B cell (primary cell): ENCODE measurements around the gene APRT. TPM values are rescaled to one million over a fixed set of nuclear protein-coding genes. Genes with fewer than 3 reads are reported as not detected.

ENCODE experiments used
- ATAC-seq: fragments of 200-7000 bp; cut with Tn5 transposase; one replicate; pipeline ENCODE4 v1.10.0; 2021; ENCODE audit warnings: low read depth, mild to moderate bottlenecking, moderate number of reproducible peaks, moderate library complexity
- CTCF ChIA-PET: fragments of 350-600 bp; sonication (Branson Sonifier 250); formaldehyde crosslinking; loops from one replicate; lab custom pipeline; 2021; ENCODE audit warnings: antibody characterized with exemption, inconsistent platforms; lab: Charles Lee
- POLR2A ChIA-PET: fragments of 350-600 bp; sonication (Branson Sonifier 250); formaldehyde crosslinking; loops from one replicate; lab custom pipeline; 2021; ENCODE audit warnings: antibody characterized with exemption; lab: Charles Lee
- DNase-seq: peaks from one replicate; pipeline ENCODE4 v3.0.0; 2013
- H2AFZ ChIP-seq: 2 replicates; pipeline ENCODE4 v1.6.1; 2012; ENCODE audit warnings: mild to moderate bottlenecking, low read depth, low read length; ENCODE audit not compliant: insufficient read depth, poor library complexity, severe bottlenecking
- H3K27ac ChIP-seq, 2 donors: 1 replicate in 1 of 2; 2 replicates in 1 of 2; pipeline ENCODE4 v1.5.1; 2012 to 2013; ENCODE audit warnings: low read length in 2 of 2, mild to moderate bottlenecking in 2 of 2, moderate library complexity in 1 of 2
- H3K27me3 ChIP-seq, 4 experiments: fragments of 200-600 bp in 1 of 4; sonication (generic) in 1 of 4; replicated peaks in 1 of 4; 1 replicate in 2 of 4; 2 replicates in 2 of 4; pipeline versions ENCODE4 v1.6.1 to v1.7.0; 2013 to 2016; ENCODE audit warnings: low read length in 3 of 4, mild to moderate bottlenecking in 2 of 4, mixed read lengths in 1 of 4, moderate library complexity in 1 of 4; ENCODE audit not compliant: insufficient read depth in 4 of 4, control insufficient read depth in 3 of 4; ENCODE audit errors: control extremely low read depth in 1 of 4
- H3K36me3 ChIP-seq, 2 experiments: replicated peaks in 1 of 2; 1 replicate in 1 of 2; 2 replicates in 1 of 2; pipeline versions ENCODE4 v1.6.1 to v1.7.1; 2013; ENCODE audit warnings: low read length in 1 of 2; ENCODE audit not compliant: insufficient read depth in 2 of 2, control insufficient read depth in 1 of 2; ENCODE audit errors: control extremely low read depth in 1 of 2, extremely low read depth in 1 of 2
- H3K4me1 ChIP-seq, 2 donors: fragments of 200-600 bp in 1 of 2; sonication (generic) in 1 of 2; 1 replicate in 1 of 2; 2 replicates in 1 of 2; pipeline versions ENCODE4 v1.5.1 to v1.6.1; 2013 to 2017; ENCODE audit warnings: low read length in 2 of 2; ENCODE audit not compliant: control insufficient read depth in 2 of 2, insufficient read depth in 2 of 2
- H3K4me2 ChIP-seq: replicated peaks from 2 replicates; pipeline ENCODE3; 2012; ENCODE audit warnings: mild to moderate bottlenecking, low read depth, low read length; ENCODE audit not compliant: poor library complexity, severe bottlenecking
- H3K4me3 ChIP-seq, 5 experiments: fragments of 200-600 bp in 1 of 5; sonication (generic) in 1 of 5; 1 replicate in 3 of 5; 2 replicates in 2 of 5; pipeline versions ENCODE4 v1.5.1 to v1.7.0; 2011 to 2016; ENCODE audit warnings: low read length in 4 of 5, mild to moderate bottlenecking in 4 of 5, low read depth in 2 of 5, control low read depth in 1 of 5, moderate library complexity in 1 of 5; ENCODE audit not compliant: insufficient read depth in 1 of 5; ENCODE audit errors: control extremely low read depth in 1 of 5, extremely low read depth in 1 of 5
- H3K79me2 ChIP-seq: fragments of 200-600 bp; sonication (generic); one replicate; pipeline ENCODE4 v1.6.0; 2016; ENCODE audit warnings: low read length; ENCODE audit not compliant: control insufficient read depth, insufficient read depth
- H3K9ac ChIP-seq: fragments of 200-600 bp; sonication (generic); 2 replicates; pipeline ENCODE4 v1.6.1; 2017; ENCODE audit warnings: mild to moderate bottlenecking, low read length, moderate library complexity
- H3K9me3 ChIP-seq, 3 donors: one replicate each; pipeline versions ENCODE4 v1.6.1 to v1.7.1; 2013; ENCODE audit warnings: low read length in 2 of 3; ENCODE audit not compliant: control insufficient read depth in 2 of 3, insufficient read depth in 1 of 3; ENCODE audit errors: control extremely low read depth in 1 of 3
- H4K20me1 ChIP-seq: 2 replicates; pipeline ENCODE4 v1.6.0; 2012; ENCODE audit warnings: mild to moderate bottlenecking, low read length; ENCODE audit not compliant: insufficient read depth, control insufficient read depth, poor library complexity, severe bottlenecking
- H3K27ac Mint-ChIP-seq: one replicate; pipeline ENCODE4 v1.8.0; 2021; ENCODE audit warnings: mixed read lengths
- H3K27me3 Mint-ChIP-seq: one replicate; pipeline ENCODE4 v1.8.0; 2021; ENCODE audit warnings: mixed read lengths
- H3K4me1 Mint-ChIP-seq: one replicate; pipeline ENCODE4 v1.8.0; 2021; ENCODE audit warnings: mixed read lengths
- H3K4me3 Mint-ChIP-seq: one replicate; pipeline ENCODE4 v1.8.0; 2021; ENCODE audit warnings: mixed read lengths
- H3K9me3 Mint-ChIP-seq: one replicate; pipeline ENCODE4 v1.8.0; 2022; ENCODE audit warnings: mixed read lengths; ENCODE audit not compliant: insufficient read depth
- EZH2 ChIP-seq: IDR thresholded peaks from 2 replicates; pipeline ENCODE4 v1.6.1; 2012; ENCODE audit warnings: borderline replicate concordance, low read depth, mild to moderate bottlenecking, moderate library complexity, low read length; ENCODE audit not compliant: insufficient read depth, poor library complexity, severe bottlenecking
- WGBS: methylation state at CpG from one replicate; pipeline ENCODE4 v1.1.5; 2013; ENCODE audit warnings: missing lambda C conversion rate; ENCODE audit not compliant: insufficient coverage; 5-methylcytosine and 5-hydroxymethylcytosine counted together
- intact Hi-C: fragments of 100-400 bp; cut with micrococcal nuclease; formaldehyde crosslinking; loops from one replicate; pipeline ENCODE4 v1.10.0; 2022
- polyA plus RNA-seq: library from polyadenylated mRNA; depleted of rRNA; stranded (reverse); fragments of >200 nt; gene quantifications from 2 replicates; pipeline ENCODE4 v1.2.3, GENCODE V29; 2012
- total RNA-seq, 2 donors: library from RNA; stranded (reverse); fragments of 120-200 nt in 1 of 2; gene quantifications; 1 replicate in 1 of 2; 2 replicates in 1 of 2; pipeline versions ENCODE4 v1.2.3 to v1.2.4, GENCODE V29; 2013 to 2022
- TF ChIP-seq, protein P1 (sequence below): fragments of 200-600 bp; IDR thresholded peaks from one replicate; pipeline ENCODE4 v1.8.0; 2022; ENCODE audit warnings: antibody characterized with exemption, mild to moderate bottlenecking

Gene APRT
- total and polyA plus RNA-seq, 2 donors (not counting 1 experiment from before 2014, with no cell fraction given): 124 to 161 TPM

DNA sequence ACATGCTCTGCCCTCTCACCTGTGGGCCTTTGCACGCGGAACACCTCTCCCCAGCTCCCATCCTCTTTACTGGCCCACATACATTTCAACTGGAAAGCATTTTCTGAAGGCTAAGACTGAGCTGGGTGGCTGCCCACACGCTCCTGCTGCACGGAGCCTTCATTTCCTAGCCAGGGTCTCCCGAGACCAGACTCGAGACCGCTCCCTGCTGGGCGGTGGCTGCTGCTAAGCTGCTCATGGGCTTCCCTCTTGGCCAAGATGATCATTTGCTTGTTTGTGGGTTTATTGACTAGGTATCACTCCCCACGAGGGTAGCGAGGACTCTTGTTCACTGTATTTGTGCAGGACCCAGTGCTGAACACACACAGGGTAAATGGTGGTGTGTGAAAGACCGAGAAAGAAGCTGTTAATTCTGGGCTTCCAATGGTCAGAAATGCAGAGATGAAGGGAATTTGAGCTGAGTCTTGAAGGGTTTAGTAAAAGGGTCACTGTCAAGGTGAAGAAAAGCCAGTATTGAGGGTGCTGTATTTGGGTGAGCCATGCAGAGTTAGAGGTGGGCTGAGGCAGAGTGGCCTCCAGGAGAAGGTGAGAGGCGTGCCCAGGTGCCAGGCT, 46.1 kb upstream of the APRT start:
- H3K4me1 Mint-ChIP-seq: peaks cover 34% of the 10 kb centered on the region
- H3K27ac ChIP-seq: peak overlapping the region in 1 of 2 donors; percentile 80
- no peaks in the 10 kb centered on the region for H3K9me3 ChIP-seq
- DNase-seq (peak; percentile 83), ATAC-seq (peak; percentile 42)
- 16% methylated on average over 12 of the region's 12 CpGs for WGBS
- peaks cover 40% of the 10 kb centered on the region for H4K20me1 ChIP-seq
- no peak for TF ChIP-seq EZH2
- TF ChIP-seq, protein P1, sequence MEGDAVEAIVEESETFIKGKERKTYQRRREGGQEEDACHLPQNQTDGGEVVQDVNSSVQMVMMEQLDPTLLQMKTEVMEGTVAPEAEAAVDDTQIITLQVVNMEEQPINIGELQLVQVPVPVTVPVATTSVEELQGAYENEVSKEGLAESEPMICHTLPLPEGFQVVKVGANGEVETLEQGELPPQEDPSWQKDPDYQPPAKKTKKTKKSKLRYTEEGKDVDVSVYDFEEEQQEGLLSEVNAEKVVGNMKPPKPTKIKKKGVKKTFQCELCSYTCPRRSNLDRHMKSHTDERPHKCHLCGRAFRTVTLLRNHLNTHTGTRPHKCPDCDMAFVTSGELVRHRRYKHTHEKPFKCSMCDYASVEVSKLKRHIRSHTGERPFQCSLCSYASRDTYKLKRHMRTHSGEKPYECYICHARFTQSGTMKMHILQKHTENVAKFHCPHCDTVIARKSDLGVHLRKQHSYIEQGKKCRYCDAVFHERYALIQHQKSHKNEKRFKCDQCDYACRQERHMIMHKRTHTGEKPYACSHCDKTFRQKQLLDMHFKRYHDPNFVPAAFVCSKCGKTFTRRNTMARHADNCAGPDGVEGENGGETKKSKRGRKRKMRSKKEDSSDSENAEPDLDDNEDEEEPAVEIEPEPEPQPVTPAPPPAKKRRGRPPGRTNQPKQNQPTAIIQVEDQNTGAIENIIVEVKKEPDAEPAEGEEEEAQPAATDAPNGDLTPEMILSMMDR: peak; percentile 77
- ChIA-PET POLR2A (interaction anchor here (0.6 to 1.9 kb wide), 6 partner anchors 45 to 360 kb away, joined by 3 to 11 read pairs (median 3); partner anchors contain the start of genes APRT and ZNF778), CTCF (interaction anchor here (0.8 to 3.0 kb wide), 25 partner anchors 9 to 769 kb away, joined by 3 to 50 read pairs (median 3); partner anchors contain the start of genes APRT, PABPN1L, PIEZO1 and ZNF778)
- H3K27ac Mint-ChIP-seq: peak overlapping the region; percentile 94
- peaks cover 46% of the 10 kb centered on the region for H3K79me2 ChIP-seq
- peak overlapping the region; percentile 92 for H2AFZ ChIP-seq
- no peaks in the 10 kb centered on the region for H3K9me3 Mint-ChIP-seq
- peak overlapping the region; percentile 91 for H3K4me2 ChIP-seq
- peak overlapping the region; percentile 87 for H3K9ac ChIP-seq
- H3K4me3 ChIP-seq: peak overlapping the region; percentile 80 to 98 (median 93)
- H3K4me1 ChIP-seq: peaks cover 30 to 36% of the 10 kb centered on the region in 2 donors
- no peaks in the 10 kb centered on the region for H3K27me3 ChIP-seq
- H3K27me3 Mint-ChIP-seq: no peaks in the 10 kb centered on the region
- intact Hi-C loops: loop anchor here (1.0 to 2.0 kb wide), 7 partner anchors 46 to 359 kb away; partner anchors contain the start of genes CDH15, CDT1, PIEZO1 and ZNF778
- H3K36me3 ChIP-seq: peaks cover 0 to 34% of the 10 kb centered on the region in 2 experiments
- H3K4me3 Mint-ChIP-seq: peak overlapping the region; percentile 97
